GM12874 (cell line): ENCODE data around the gene CDH4.

ENCODE experiments used
- TF ChIP-seq, protein P1 (sequence below): IDR thresholded peaks from 2 replicates; pipeline ENCODE4 v1.5.1; 2011; ENCODE audit warnings: low read depth, mild to moderate bottlenecking, control low read depth, low read length, moderate library complexity; ENCODE audit not compliant: insufficient read depth

CDH4 gene

DNA sequence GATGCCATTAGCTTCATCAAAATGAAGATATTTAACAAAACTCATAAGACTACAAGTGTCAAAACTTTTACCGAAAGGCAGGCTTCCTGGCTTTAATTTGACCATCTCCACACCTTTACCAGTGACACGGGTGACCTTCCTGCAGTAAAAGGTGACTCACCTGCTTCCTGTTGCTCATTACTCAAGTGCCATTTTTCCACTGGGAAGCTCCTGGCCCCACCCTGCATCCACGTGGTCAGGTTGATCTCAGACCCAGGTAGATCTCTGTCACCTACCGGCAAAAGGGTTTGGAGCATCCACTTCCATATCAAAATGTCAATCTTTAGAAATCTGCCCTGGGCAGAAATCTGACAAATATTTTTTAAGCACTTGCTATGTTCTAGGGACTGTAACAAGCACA, 31.9 kb upstream of the CDH4 start:
- TF ChIP-seq, protein P1, sequence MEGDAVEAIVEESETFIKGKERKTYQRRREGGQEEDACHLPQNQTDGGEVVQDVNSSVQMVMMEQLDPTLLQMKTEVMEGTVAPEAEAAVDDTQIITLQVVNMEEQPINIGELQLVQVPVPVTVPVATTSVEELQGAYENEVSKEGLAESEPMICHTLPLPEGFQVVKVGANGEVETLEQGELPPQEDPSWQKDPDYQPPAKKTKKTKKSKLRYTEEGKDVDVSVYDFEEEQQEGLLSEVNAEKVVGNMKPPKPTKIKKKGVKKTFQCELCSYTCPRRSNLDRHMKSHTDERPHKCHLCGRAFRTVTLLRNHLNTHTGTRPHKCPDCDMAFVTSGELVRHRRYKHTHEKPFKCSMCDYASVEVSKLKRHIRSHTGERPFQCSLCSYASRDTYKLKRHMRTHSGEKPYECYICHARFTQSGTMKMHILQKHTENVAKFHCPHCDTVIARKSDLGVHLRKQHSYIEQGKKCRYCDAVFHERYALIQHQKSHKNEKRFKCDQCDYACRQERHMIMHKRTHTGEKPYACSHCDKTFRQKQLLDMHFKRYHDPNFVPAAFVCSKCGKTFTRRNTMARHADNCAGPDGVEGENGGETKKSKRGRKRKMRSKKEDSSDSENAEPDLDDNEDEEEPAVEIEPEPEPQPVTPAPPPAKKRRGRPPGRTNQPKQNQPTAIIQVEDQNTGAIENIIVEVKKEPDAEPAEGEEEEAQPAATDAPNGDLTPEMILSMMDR: no peak

DNA sequence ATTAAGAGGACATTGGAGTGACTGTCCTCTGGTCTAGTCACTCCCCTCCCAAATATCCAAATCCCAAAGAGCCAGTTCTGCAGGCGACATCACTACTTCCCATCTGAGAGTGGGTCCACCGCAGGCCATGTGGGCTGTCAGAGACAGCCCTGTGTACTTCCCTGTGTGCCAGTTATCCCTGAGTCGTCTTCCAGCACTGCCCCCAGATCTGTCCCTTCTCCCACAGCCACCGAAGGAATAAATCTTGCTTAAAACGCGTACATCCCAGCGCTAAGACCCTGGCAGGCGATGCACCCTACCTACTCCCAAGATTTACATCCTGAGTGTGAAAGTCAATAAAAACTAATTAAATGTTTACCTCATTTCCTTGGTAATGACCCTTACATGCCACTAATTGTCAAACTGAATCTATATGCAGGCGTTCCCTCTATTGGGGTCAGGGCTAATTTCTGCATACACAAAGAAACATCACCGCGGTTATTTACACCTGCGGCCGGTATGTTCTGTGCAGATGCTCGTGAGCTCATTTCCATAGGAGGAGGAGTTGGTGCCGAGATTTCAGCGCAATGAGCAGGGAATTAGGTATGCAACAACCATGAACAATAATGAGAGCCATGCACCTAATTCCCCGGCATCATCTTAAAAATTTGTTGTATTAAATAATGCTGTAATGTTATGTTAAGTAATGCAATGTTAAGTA, 31.3 kb upstream of the CDH4 start:
- TF ChIP-seq, protein P1: no peak

DNA sequence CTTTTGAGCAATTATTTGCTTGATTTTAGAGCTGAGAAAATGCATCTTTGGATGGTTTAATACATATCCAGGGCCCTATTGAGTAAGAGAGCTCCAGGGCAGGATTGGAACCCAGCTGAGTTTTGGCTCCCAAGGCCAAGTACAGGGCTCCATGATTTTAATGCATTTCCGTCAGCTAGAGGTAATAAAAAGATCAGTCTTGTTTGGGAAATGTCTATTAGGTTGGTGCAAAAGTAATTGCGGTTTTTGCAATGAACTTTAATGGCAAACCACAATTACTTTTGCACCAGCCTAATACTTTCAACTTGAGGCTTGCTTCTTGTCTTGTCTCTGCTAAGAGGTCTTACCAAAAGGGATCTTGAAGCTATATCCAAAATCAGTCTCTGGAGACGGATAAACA, 29.4 kb upstream of the CDH4 start:
- TF ChIP-seq, protein P1: no peak

DNA sequence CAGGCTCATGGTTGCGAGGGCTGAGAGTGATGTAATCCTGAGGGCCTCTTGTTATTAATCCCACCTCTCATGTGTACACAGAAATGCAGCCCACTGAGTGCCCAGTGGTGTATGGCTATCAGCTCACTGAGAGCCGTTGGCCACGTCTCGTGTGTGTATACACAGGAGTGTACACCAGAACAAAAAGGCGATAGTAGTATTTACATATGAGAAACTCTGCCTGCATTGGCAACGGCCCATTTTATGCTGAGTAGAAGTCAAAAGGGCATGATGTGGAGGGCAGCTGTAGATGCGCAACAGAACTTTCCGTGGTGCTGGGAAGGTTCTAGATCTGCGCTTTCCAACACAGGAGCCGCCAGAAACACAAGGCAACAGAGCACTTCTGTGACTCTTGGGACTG, 28.9 kb upstream of the CDH4 start:
- TF ChIP-seq, protein P1: no peak

DNA sequence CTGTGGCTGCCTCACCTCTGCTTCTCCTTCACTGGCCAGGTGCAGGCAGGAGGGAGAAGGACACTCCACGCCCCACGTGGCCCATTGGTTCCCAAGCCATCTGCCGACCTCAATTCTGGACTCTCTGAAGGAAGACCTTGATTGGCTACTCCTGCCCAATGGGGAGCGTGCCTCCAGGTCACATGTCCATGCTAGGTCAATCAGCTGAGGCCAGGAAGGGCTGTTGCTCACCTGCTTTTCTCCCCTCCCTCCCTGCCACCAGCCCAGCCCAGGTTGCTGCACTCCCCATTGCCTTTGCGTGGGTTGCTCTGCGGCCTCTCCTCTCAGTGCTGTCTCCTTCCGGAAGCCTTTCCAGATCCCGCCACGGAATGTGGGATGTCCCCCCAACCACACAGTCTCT, 21.9 kb upstream of the CDH4 start:
- TF ChIP-seq, protein P1: no peak

DNA sequence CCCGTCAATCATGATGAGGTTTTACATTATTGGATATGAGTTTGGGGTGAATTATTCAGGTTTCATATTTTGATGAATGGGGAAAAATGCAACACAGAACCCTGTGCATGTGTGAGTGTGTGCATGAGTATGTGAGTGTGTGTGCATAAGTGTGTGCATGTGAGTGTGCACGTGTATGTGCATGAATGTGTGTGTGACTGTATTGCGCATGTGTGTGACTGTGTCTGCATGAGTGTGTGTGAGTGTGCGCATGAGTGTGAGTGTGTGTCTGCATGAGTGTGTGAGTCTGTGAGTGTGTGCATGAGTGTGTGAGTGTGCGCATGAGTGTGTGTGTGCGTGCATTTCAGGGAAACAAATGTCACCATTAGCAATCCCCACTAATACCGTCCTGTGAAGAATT, 18.5 kb upstream of the CDH4 start:
- TF ChIP-seq, protein P1: no peak

DNA sequence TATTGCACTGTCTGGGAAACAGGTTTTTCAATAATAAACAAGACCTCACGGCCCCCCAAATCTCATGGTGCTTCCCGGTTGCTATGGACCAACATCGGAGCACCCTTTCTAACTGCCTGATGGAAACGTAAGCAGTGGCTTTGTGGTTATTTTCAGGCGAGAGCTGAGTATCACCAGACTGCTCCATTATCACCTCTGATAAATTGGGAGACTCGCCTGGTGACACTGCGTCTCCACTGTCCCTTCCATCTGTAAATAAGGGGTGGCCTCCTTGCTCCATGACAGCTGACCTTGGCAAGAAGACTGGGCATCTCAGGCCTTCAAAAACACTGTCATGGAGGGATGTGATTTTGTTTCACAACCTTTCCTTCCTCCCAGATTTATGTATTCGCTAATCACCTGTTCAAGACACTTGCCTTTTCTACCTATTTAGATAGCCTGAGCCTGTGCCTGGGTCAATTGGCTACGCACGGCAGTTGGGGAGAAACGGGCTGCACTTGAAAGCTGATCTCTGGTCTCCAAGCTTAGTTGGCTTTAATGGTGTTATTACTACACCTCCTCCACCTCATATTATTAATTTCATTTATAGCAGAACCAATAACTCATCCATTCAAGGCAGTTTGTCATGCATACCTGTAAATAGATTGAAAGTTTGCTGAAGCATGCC, 17.7 kb upstream of the CDH4 start:
- TF ChIP-seq, protein P1: no peak
